GM23338 (cell line): ENCODE results near the gene COA4. TPM values are rescaled to one million over a fixed set of nuclear protein-coding genes. Genes with fewer than 3 reads are reported as not detected.

Experiments
- ATAC-seq: fragments of 200-7000 bp; cut with Tn5 transposase; 3 replicates; pipeline ENCODE4 v1.9.1; 2020
- DNase-seq: peaks from one replicate; pipeline ENCODE4 v3.0.0-alpha.2; 2015; ENCODE audit warnings: low spot score
- H2AFZ ChIP-seq: fragments of 200-600 bp; sonication (generic); 2 replicates; pipeline ENCODE4 v1.8.0; 2016; ENCODE audit warnings: antibody characterized with exemption, mild to moderate bottlenecking, moderate library complexity
- H3F3A ChIP-seq: fragments of 200-600 bp; sonication (generic); replicated peaks from 2 replicates; pipeline ENCODE4 v1.8.0; 2017; ENCODE audit warnings: antibody characterized with exemption, mixed run types, low read depth
- H3K27ac ChIP-seq: fragments of 200-600 bp; sonication (generic); 2 replicates; pipeline ENCODE4 v1.6.1; 2016; ENCODE audit warnings: low read depth
- H3K27me3 ChIP-seq: fragments of 200-600 bp; sonication (generic); 2 replicates; pipeline ENCODE4 v1.8.0; 2016; ENCODE audit warnings: mild to moderate bottlenecking, mixed run types, moderate library complexity; ENCODE audit not compliant: insufficient read depth
- H3K36me3 ChIP-seq: fragments of 200-600 bp; sonication (generic); 2 replicates; pipeline ENCODE4 v1.8.0; 2016; ENCODE audit warnings: mild to moderate bottlenecking; ENCODE audit not compliant: insufficient read depth
- H3K4me1 ChIP-seq: fragments of 200-600 bp; sonication (generic); 2 replicates; pipeline ENCODE4 v1.8.0; 2016; ENCODE audit warnings: mild to moderate bottlenecking, moderate library complexity; ENCODE audit not compliant: insufficient read depth
- H3K4me2 ChIP-seq: fragments of 200-600 bp; sonication (generic); 2 replicates; pipeline ENCODE4 v1.7.1; 2017; ENCODE audit warnings: mixed run types
- H3K4me3 ChIP-seq: fragments of 200-600 bp; sonication (generic); 2 replicates; pipeline ENCODE4 v1.6.1; 2016; ENCODE audit warnings: mixed run types
- H3K79me2 ChIP-seq: fragments of 200-600 bp; sonication (generic); replicated peaks from 2 replicates; pipeline ENCODE4 v1.8.0; 2017; ENCODE audit warnings: mild to moderate bottlenecking; ENCODE audit not compliant: insufficient read depth
- H3K9me2 ChIP-seq: fragments of 200-600 bp; sonication (generic); 2 replicates; pipeline ENCODE4 v1.8.0; 2017; ENCODE audit not compliant: insufficient read depth
- H4K20me1 ChIP-seq: fragments of 200-600 bp; sonication (generic); replicated peaks from 2 replicates; pipeline ENCODE4 v1.8.0; 2017; ENCODE audit warnings: mild to moderate bottlenecking; ENCODE audit not compliant: insufficient read depth
- H3K27ac Mint-ChIP-seq: 2 replicates; pipeline ENCODE4 v1.8.0; 2020; ENCODE audit warnings: inconsistent platforms, mild to moderate bottlenecking, moderate library complexity, mixed read lengths
- H3K27me3 Mint-ChIP-seq: 3 replicates; pipeline ENCODE4 v1.8.0; 2022; ENCODE audit warnings: low read depth, mild to moderate bottlenecking, moderate library complexity, mixed read lengths, inconsistent platforms; ENCODE audit not compliant: insufficient read depth, poor library complexity
- H3K36me3 Mint-ChIP-seq: 3 replicates; pipeline ENCODE4 v1.8.0; 2021; ENCODE audit warnings: low read depth, mild to moderate bottlenecking, inconsistent platforms, moderate library complexity, mixed read lengths
- H3K4me1 Mint-ChIP-seq: 3 replicates; pipeline ENCODE4 v1.8.0; 2020; ENCODE audit warnings: mild to moderate bottlenecking, inconsistent platforms, mixed read lengths
- H3K4me3 Mint-ChIP-seq: 3 replicates; pipeline ENCODE4 v1.8.0; 2021; ENCODE audit warnings: moderate library complexity, mild to moderate bottlenecking, inconsistent platforms, mixed read lengths
- H3K9me3 Mint-ChIP-seq: 3 replicates; pipeline ENCODE4 v1.8.0; 2020; ENCODE audit warnings: moderate library complexity, mild to moderate bottlenecking, inconsistent platforms, mixed read lengths
- CREB1 ChIP-seq: fragments of 250-450 bp; sonication (Bioruptor Pico); IDR thresholded peaks from 2 replicates; pipeline ENCODE4 v1.5.0; 2020; ENCODE audit warnings: low read depth, mild to moderate bottlenecking, moderate library complexity
- CTCF ChIP-seq, 2 experiments: fragments of 200-600 bp in 1 of 2; sonication (generic) in 1 of 2; conservative IDR thresholded peaks; 2 replicates each; pipeline versions ENCODE4 v1.5.1 to v1.6.1; 2016 to 2017; ENCODE audit warnings: antibody characterized with exemption in 2 of 2, low read depth in 2 of 2, mild to moderate bottlenecking in 2 of 2, moderate library complexity in 1 of 2
- ETS1 ChIP-seq: IDR thresholded peaks from 2 replicates; pipeline ENCODE4 v1.6.1; 2016; ENCODE audit warnings: antibody characterized with exemption
- EZH2 ChIP-seq: fragments of 200-600 bp; sonication (generic); IDR thresholded peaks from one replicate; pipeline ENCODE4 v1.8.0; 2017; ENCODE audit warnings: antibody characterized with exemption, mild to moderate bottlenecking, low read depth; ENCODE audit not compliant: unreplicated experiment
- EZH2phosphoT487 ChIP-seq: fragments of 200-600 bp; sonication (generic); IDR thresholded peaks from one replicate; pipeline ENCODE4 v1.8.1; 2018; ENCODE audit warnings: antibody characterized with exemption; ENCODE audit not compliant: unreplicated experiment
- JUNB ChIP-seq: IDR thresholded peaks from one replicate; pipeline ENCODE4 v1.6.1; 2016; ENCODE audit warnings: antibody characterized with exemption; ENCODE audit not compliant: unreplicated experiment
- NANOG ChIP-seq: IDR thresholded peaks from 2 replicates; pipeline ENCODE4 v1.6.1; 2016; ENCODE audit warnings: antibody characterized with exemption, borderline replicate concordance
- POLR2AphosphoS5 ChIP-seq: IDR thresholded peaks from 2 replicates; pipeline ENCODE4 v1.6.1; 2016; ENCODE audit warnings: antibody characterized with exemption, low read depth
- STAT1 ChIP-seq: IDR thresholded peaks from one replicate; pipeline ENCODE4 v1.6.1; 2016; ENCODE audit warnings: antibody characterized with exemption; ENCODE audit not compliant: unreplicated experiment
- ZNF114 ChIP-seq: fragments of 250-450 bp; sonication (Bioruptor Pico); IDR thresholded peaks from 2 replicates; pipeline ENCODE4 v1.5.0; 2020; ENCODE audit warnings: mild to moderate bottlenecking, moderate library complexity
- ZNF331 ChIP-seq: fragments of 250-450 bp; sonication (Bioruptor Pico); IDR thresholded peaks from 2 replicates; pipeline ENCODE4 v1.5.0; 2020; ENCODE audit warnings: low read depth, mild to moderate bottlenecking, moderate library complexity
- polyA plus RNA-seq: library from polyadenylated mRNA; unstranded; fragments of >200 nt; fragmentation: Nextera tagmentation; extraction: Ambion mirVana; gene quantifications from 2 replicates; pipeline ENCODE4 v1.2.1, GENCODE V29; 2016
- total RNA-seq: library from RNA; depleted of rRNA; stranded (reverse); fragments of >200 nt; shearing (Covaris generic); gene quantifications from 2 replicates; pipeline ENCODE4 v1.2.3, GENCODE V29; 2014
- TF ChIP-seq, protein P1 (sequence below): fragments of 250-450 bp; sonication (Bioruptor Pico); IDR thresholded peaks from 2 replicates; pipeline ENCODE4 v1.5.0; 2020; ENCODE audit warnings: mild to moderate bottlenecking, moderate library complexity
- TF ChIP-seq, protein P2 (sequence below): IDR thresholded peaks from one replicate; pipeline ENCODE4 v1.6.1; 2018; ENCODE audit warnings: antibody characterized with exemption; ENCODE audit not compliant: unreplicated experiment

The COA4 gene
- total and polyA plus RNA-seq, 2 experiments from 2014 or later: 168 to 174 TPM

- H3K4me2 ChIP-seq: no peak overlapping the region
- peaks cover 5% of the 10 kb centered on the region; the same call in 1 of the 3 replicates for H3K36me3 Mint-ChIP-seq
- no peak overlapping the region for H3K27ac Mint-ChIP-seq
- H3K36me3 ChIP-seq: no peaks in the 10 kb centered on the region; the same call in 1 of the 2 replicates
- H3K27ac ChIP-seq: no peak overlapping the region
- 0 out of 2 replicates have a peak, but pooled peaks cover 2% of the 10 kb centered on the region for H3F3A ChIP-seq
- no peak overlapping the region for H2AFZ ChIP-seq
- H3K27me3 ChIP-seq: no peaks in the 10 kb centered on the region
- no peaks in the 10 kb centered on the region; the same call in 2 of the 3 replicates for H3K9me3 Mint-ChIP-seq
- H3K79me2 ChIP-seq: no peaks in the 10 kb centered on the region
- DNase-seq: no peak
- no peaks in the 10 kb centered on the region for H3K27me3 Mint-ChIP-seq
- H3K4me3 ChIP-seq: no peak overlapping the region
- no peak for TF ChIP-seq POLR2AphosphoS5
- no peak for TF ChIP-seq NANOG
- no peak for TF ChIP-seq EZH2
- no peak for TF ChIP-seq JUNB
- no peak for TF ChIP-seq ZNF114
- TF ChIP-seq ZNF331 (CRISPR knock-in tag): no peak
- no peak for TF ChIP-seq CTCF (conservative IDR thresholded peaks at IDR 0.05; ENCODE audit: low read depth in 2 of 2)
- no peak for TF ChIP-seq STAT1
- no peak for TF ChIP-seq EZH2phosphoT487
- TF ChIP-seq ETS1: no peak
- TF ChIP-seq, protein P1, sequence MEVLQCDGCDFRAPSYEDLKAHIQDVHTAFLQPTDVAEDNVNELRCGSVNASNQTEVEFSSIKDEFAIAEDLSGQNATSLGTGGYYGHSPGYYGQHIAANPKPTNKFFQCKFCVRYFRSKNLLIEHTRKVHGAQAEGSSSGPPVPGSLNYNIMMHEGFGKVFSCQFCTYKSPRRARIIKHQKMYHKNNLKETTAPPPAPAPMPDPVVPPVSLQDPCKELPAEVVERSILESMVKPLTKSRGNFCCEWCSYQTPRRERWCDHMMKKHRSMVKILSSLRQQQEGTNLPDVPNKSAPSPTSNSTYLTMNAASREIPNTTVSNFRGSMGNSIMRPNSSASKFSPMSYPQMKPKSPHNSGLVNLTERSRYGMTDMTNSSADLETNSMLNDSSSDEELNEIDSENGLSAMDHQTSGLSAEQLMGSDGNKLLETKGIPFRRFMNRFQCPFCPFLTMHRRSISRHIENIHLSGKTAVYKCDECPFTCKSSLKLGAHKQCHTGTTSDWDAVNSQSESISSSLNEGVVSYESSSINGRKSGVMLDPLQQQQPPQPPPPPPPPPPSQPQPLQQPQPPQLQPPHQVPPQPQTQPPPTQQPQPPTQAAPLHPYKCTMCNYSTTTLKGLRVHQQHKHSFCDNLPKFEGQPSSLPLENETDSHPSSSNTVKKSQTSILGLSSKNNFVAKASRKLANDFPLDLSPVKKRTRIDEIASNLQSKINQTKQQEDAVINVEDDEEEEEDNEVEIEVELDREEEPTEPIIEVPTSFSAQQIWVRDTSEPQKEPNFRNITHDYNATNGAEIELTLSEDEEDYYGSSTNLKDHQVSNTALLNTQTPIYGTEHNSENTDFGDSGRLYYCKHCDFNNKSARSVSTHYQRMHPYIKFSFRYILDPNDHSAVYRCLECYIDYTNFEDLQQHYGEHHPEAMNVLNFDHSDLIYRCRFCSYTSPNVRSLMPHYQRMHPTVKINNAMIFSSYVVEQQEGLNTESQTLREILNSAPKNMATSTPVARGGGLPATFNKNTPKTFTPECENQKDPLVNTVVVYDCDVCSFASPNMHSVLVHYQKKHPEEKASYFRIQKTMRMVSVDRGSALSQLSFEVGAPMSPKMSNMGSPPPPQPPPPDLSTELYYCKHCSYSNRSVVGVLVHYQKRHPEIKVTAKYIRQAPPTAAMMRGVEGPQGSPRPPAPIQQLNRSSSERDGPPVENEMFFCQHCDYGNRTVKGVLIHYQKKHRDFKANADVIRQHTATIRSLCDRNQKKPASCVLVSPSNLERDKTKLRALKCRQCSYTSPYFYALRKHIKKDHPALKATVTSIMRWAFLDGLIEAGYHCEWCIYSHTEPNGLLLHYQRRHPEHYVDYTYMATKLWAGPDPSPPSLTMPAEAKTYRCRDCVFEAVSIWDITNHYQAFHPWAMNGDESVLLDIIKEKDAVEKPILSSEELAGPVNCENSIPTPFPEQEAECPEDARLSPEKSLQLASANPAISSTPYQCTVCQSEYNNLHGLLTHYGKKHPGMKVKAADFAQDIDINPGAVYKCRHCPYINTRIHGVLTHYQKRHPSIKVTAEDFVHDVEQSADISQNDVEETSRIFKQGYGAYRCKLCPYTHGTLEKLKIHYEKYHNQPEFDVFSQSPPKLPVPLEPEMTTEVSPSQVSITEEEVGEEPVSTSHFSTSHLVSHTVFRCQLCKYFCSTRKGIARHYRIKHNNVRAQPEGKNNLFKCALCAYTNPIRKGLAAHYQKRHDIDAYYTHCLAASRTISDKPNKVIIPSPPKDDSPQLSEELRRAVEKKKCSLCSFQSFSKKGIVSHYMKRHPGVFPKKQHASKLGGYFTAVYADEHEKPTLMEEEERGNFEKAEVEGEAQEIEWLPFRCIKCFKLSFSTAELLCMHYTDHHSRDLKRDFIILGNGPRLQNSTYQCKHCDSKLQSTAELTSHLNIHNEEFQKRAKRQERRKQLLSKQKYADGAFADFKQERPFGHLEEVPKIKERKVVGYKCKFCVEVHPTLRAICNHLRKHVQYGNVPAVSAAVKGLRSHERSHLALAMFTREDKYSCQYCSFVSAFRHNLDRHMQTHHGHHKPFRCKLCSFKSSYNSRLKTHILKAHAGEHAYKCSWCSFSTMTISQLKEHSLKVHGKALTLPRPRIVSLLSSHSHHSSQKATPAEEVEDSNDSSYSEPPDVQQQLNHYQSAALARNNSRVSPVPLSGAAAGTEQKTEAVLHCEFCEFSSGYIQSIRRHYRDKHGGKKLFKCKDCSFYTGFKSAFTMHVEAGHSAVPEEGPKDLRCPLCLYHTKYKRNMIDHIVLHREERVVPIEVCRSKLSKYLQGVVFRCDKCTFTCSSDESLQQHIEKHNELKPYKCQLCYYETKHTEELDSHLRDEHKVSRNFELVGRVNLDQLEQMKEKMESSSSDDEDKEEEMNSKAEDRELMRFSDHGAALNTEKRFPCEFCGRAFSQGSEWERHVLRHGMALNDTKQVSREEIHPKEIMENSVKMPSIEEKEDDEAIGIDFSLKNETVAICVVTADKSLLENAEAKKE (CRISPR knock-in tag): no peak
- TF ChIP-seq, protein P2, sequence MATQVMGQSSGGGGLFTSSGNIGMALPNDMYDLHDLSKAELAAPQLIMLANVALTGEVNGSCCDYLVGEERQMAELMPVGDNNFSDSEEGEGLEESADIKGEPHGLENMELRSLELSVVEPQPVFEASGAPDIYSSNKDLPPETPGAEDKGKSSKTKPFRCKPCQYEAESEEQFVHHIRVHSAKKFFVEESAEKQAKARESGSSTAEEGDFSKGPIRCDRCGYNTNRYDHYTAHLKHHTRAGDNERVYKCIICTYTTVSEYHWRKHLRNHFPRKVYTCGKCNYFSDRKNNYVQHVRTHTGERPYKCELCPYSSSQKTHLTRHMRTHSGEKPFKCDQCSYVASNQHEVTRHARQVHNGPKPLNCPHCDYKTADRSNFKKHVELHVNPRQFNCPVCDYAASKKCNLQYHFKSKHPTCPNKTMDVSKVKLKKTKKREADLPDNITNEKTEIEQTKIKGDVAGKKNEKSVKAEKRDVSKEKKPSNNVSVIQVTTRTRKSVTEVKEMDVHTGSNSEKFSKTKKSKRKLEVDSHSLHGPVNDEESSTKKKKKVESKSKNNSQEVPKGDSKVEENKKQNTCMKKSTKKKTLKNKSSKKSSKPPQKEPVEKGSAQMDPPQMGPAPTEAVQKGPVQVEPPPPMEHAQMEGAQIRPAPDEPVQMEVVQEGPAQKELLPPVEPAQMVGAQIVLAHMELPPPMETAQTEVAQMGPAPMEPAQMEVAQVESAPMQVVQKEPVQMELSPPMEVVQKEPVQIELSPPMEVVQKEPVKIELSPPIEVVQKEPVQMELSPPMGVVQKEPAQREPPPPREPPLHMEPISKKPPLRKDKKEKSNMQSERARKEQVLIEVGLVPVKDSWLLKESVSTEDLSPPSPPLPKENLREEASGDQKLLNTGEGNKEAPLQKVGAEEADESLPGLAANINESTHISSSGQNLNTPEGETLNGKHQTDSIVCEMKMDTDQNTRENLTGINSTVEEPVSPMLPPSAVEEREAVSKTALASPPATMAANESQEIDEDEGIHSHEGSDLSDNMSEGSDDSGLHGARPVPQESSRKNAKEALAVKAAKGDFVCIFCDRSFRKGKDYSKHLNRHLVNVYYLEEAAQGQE: no peak
- TF ChIP-seq CREB1 (CRISPR knock-in tag): no peak
- no peaks in the 10 kb centered on the region for H3K9me2 ChIP-seq
- no peak overlapping the region for H3K4me3 Mint-ChIP-seq
- H3K4me1 ChIP-seq: no peaks in the 10 kb centered on the region
- no peaks in the 10 kb centered on the region for H4K20me1 ChIP-seq
- ATAC-seq: no peak
- H3K4me1 Mint-ChIP-seq: peaks cover 7% of the 10 kb centered on the region
Observed at GRCh38 chr11:73860202-73860601, 16.4 kb downstream of the COA4 start.
